ENCODE measurements around the gene IL18. TPM values are rescaled to one million over a fixed set of nuclear protein-coding genes. Genes with fewer than 3 reads are reported as not detected.
"Not testable (repeated sequence)": the region's sequence is repeated elsewhere in the genome, so short reads cannot be mapped to it uniquely, and the experiment has no call there.

The IL18 gene
- total and polyA plus RNA-seq, 4 donors = 3.0 to 5.2 (median 3.5) TPM

DNA sequence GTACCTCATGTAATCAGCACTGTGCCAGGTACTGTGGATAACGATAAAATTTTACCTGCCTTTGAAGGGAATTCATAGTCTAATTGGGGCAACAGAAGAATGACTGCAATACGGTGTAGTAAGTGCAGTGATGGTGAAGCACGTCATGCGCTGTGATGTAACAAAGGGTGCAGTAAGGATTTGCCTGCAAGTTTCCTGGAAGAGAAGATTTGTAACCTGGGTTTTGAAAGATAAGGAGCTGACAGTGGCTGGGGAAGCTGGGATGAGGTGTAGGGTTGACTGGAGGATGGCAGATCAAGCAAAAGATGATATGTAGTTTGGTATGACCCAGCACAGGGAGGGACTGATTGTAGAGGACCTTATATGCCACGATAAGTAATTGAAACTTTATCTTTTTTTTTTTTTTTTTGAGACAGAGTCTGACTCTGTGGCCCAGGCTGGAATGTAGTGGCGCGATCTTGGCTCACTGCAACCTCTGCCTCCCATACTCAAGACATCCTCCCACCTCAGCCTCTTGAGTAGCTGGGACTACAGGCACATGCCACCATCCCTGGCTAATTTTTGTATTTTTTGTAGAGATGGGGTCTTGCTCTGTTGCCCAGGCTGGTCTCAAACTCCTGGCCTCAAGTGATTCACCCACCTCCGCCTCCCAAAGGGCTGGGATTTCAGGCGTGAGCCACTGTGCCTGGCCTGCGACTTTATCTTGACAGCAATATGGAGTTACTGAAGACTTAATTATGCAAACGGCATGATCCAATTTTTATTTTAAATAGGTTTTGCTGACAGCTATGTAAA, 66.0 kb downstream of the IL18 start:
- Histone ChIP-seq H3K4me1 (ENCODE audit: control insufficient read depth in 4 of 4, insufficient read depth in 4 of 4, low read length in 3 of 4) (peaks cover 0 to 6% (median 4%) of the 10 kb centered on the region in 4 donors), H3K27me3 (ENCODE audit: control insufficient read depth in 4 of 4, insufficient read depth in 4 of 4, low read length in 3 of 4) (no peaks in the 10 kb centered on the region), H3K27ac (ENCODE audit: low read depth in 1 of 2, low read length in 2 of 2) (no peak overlapping the region), H3K9ac (ENCODE audit: low read depth in 1 of 2, low read length in 2 of 2) (no peak overlapping the region), H3K9me3 (ENCODE audit: control insufficient read depth in 4 of 4, low read length in 3 of 4) (no peaks in the 10 kb centered on the region), H3K36me3 (ENCODE audit: control insufficient read depth in 4 of 4, insufficient read depth in 3 of 4, low read depth in 1 of 4, low read length in 3 of 4) (peaks cover 4 to 27% (median 15%) of the 10 kb centered on the region in 4 donors), H3K4me3 (ENCODE audit: low read depth in 1 of 3, low read length in 3 of 3) (no peak overlapping the region)
- TF ChIP-seq EGR1 (IDR thresholded peaks at IDR 0.05; ENCODE audit: low read depth in 2 of 2) (no peak), NR2F2 (IDR thresholded peaks at IDR 0.05) (no peak)
- no peak for DNase-seq (ENCODE audit: low spot score)
- WGBS = 94% methylated on average over 11 of the region's 11 CpGs

DNA sequence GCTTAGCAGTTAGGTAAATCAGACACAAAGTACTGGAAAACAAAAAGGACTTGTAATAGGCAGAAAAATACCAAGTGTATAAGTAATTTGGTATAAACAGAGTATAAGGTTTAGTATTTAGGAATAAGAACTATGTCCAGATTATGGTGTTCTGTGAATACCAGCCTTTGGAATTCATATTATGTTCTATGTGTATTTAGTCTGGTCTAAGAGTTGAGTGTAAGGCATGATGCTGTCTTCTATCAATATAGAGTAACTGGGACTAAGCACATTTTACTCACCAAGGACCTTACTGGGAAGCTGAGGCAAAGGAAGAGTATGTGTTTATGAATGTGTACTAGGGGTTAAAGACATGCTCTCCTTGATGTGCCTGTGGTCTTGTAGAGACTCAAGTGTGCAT, 67.7 kb downstream of the IL18 start:
- Histone ChIP-seq H3K9me3 (ENCODE audit: control insufficient read depth in 4 of 4, low read length in 3 of 4) (no peaks in the 10 kb centered on the region), H3K9ac (ENCODE audit: low read depth in 1 of 2, low read length in 2 of 2) (no peak overlapping the region), H3K27ac (ENCODE audit: low read depth in 1 of 2, low read length in 2 of 2) (no peak overlapping the region), H3K4me1 (ENCODE audit: control insufficient read depth in 4 of 4, insufficient read depth in 4 of 4, low read length in 3 of 4) (peaks cover 0 to 6% (median 4%) of the 10 kb centered on the region in 4 donors), H3K27me3 (ENCODE audit: control insufficient read depth in 4 of 4, insufficient read depth in 4 of 4, low read length in 3 of 4) (no peaks in the 10 kb centered on the region), H3K36me3 (ENCODE audit: control insufficient read depth in 4 of 4, insufficient read depth in 3 of 4, low read depth in 1 of 4, low read length in 3 of 4) (peaks cover 6 to 40% (median 27%) of the 10 kb centered on the region in 4 donors), H3K4me3 (ENCODE audit: low read depth in 1 of 3, low read length in 3 of 3) (no peak overlapping the region)
- no peak for DNase-seq (ENCODE audit: low spot score)
- TF ChIP-seq, protein P1, sequence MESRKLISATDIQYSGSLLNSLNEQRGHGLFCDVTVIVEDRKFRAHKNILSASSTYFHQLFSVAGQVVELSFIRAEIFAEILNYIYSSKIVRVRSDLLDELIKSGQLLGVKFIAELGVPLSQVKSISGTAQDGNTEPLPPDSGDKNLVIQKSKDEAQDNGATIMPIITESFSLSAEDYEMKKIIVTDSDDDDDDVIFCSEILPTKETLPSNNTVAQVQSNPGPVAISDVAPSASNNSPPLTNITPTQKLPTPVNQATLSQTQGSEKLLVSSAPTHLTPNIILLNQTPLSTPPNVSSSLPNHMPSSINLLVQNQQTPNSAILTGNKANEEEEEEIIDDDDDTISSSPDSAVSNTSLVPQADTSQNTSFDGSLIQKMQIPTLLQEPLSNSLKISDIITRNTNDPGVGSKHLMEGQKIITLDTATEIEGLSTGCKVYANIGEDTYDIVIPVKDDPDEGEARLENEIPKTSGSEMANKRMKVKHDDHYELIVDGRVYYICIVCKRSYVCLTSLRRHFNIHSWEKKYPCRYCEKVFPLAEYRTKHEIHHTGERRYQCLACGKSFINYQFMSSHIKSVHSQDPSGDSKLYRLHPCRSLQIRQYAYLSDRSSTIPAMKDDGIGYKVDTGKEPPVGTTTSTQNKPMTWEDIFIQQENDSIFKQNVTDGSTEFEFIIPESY (IDR thresholded peaks at IDR 0.05) = no peak
- TF ChIP-seq YY1 (IDR thresholded peaks at IDR 0.05) (no peak), TAF1 (conservative IDR thresholded peaks at IDR 0.05) (no peak), NR2F2 (IDR thresholded peaks at IDR 0.05) (no peak), RAD21 (IDR thresholded peaks at IDR 0.05) (no peak), EGR1 (IDR thresholded peaks at IDR 0.05; ENCODE audit: low read depth in 2 of 2) (no peak), RXRA (IDR thresholded peaks at IDR 0.05) (no peak), MAX (IDR thresholded peaks at IDR 0.05) (no peak), FOXA1 (IDR thresholded peaks at IDR 0.05) (no peak), FOXA2 (IDR thresholded peaks at IDR 0.05) (no peak), SP1 (IDR thresholded peaks at IDR 0.05) (no peak), GABPA (IDR thresholded peaks at IDR 0.05 in 1 of 2, conservative IDR thresholded peaks at IDR 0.05 in 1 of 2) (no peak), JUND (IDR thresholded peaks at IDR 0.05) (no peak)
- TF ChIP-seq, protein P2, sequence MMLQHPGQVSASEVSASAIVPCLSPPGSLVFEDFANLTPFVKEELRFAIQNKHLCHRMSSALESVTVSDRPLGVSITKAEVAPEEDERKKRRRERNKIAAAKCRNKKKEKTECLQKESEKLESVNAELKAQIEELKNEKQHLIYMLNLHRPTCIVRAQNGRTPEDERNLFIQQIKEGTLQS (IDR thresholded peaks at IDR 0.05) = no peak

- not testable (repeated sequence) for H3K27me3 ChIP-seq (ENCODE audit: control insufficient read depth in 4 of 4, insufficient read depth in 4 of 4, low read length in 3 of 4); H3K4me1 ChIP-seq (ENCODE audit: control insufficient read depth in 4 of 4, insufficient read depth in 4 of 4, low read length in 3 of 4); H3K9me3 ChIP-seq (ENCODE audit: control insufficient read depth in 4 of 4, low read length in 3 of 4); H3K4me3 ChIP-seq (ENCODE audit: low read depth in 1 of 3, low read length in 3 of 3); DNase-seq (ENCODE audit: low spot score); H3K27ac ChIP-seq (ENCODE audit: low read depth in 1 of 2, low read length in 2 of 2); H3K9ac ChIP-seq (ENCODE audit: low read depth in 1 of 2, low read length in 2 of 2)
- H3K36me3 ChIP-seq (ENCODE audit: control insufficient read depth in 4 of 4, insufficient read depth in 3 of 4, low read depth in 1 of 4, low read length in 3 of 4) = peaks cover 8 to 48% (median 31%) of the 10 kb centered on the region in 4 donors
- WGBS = 96% methylated on average over 2 of the region's 2 CpGs
Observed at GRCh38 chr11:112095302-112095701, 68.6 kb downstream of the IL18 start.

Small RNA genes within 50 kb of the gene (small RNA-seq; reads per million reads assigned to genes)
- not detected for gene MRPS36P4

Other genes starting within 250 kb of the IL18 start
- 1 to 10 TPM; 4.2 to 5.1 TPM for gene C11orf52, start 245.2 kb downstream of the IL18 start, total RNA-seq
- 10 to 100 TPM in 1 of 2 donors, 1 to 10 TPM in 1; 9.6 to 10.9 TPM for gene C11orf52, start 245.2 kb downstream of the IL18 start, polyA plus RNA-seq
- 10 to 100 TPM in 1 of 2 donors, 1 to 10 TPM in 1; 7.3 to 12.5 TPM for gene DIXDC1, start 226.8 kb downstream of the IL18 start, total RNA-seq
- 1 to 10 TPM; 2.8 to 4.1 TPM for gene DIXDC1, start 226.8 kb downstream of the IL18 start, polyA plus RNA-seq
- 10 to 100 TPM; 15.6 to 16.3 TPM for gene DLAT, start 138.7 kb downstream of the IL18 start, total RNA-seq
- 10 to 100 TPM in 1 of 2 donors, 1 to 10 TPM in 1; 8.8 to 10.8 TPM for gene DLAT, start 138.7 kb downstream of the IL18 start, polyA plus RNA-seq
- gene PIH1D2, start 90.1 kb downstream of the IL18 start, total RNA-seq = under 1 TPM; 0.25 to 0.42 TPM
- under 1 TPM; 0.43 to 0.52 TPM for gene PIH1D2, start 90.1 kb downstream of the IL18 start, polyA plus RNA-seq
- gene NKAPD1, start 89.8 kb downstream of the IL18 start, total RNA-seq = 10 to 100 TPM in 1 of 2 donors, 1 to 10 TPM in 1; 7.3 to 11.2 TPM
- gene NKAPD1, start 89.8 kb downstream of the IL18 start, polyA plus RNA-seq = 1 to 10 TPM; 5.3 to 7.6 TPM
- 10 to 100 TPM; 23.4 to 80.0 TPM for gene TIMM8B, start 77.3 kb downstream of the IL18 start, total RNA-seq
- 100 to 1,000 TPM in 1 of 2 donors, 10 to 100 TPM in 1; 77.5 to 108 TPM for gene TIMM8B, start 77.3 kb downstream of the IL18 start, polyA plus RNA-seq
- 100 to 1,000 TPM; 154 to 164 TPM for gene SDHD, start 77.2 kb downstream of the IL18 start, total RNA-seq
- gene SDHD, start 77.2 kb downstream of the IL18 start, polyA plus RNA-seq = 100 to 1,000 TPM; 190 to 277 TPM
- gene TEX12, start 3.3 kb upstream of the IL18 start, total RNA-seq = under 1 TPM in 1 of 2 donors, not detected in 1; 0.42 TPM
- gene TEX12, start 3.3 kb upstream of the IL18 start, polyA plus RNA-seq = under 1 TPM; 0.07 to 0.29 TPM
- gene BCO2, start 11.4 kb upstream of the IL18 start, total RNA-seq = 100 to 1,000 TPM in 1 of 2 donors, under 1 TPM in 1; 0.70 to 190 TPM
- 100 to 1,000 TPM in 1 of 2 donors, 10 to 100 TPM in 1; 24.4 to 133 TPM for gene BCO2, start 11.4 kb upstream of the IL18 start, polyA plus RNA-seq
- 10 to 100 TPM; 11.3 to 59.5 TPM for gene PTS, start 62.3 kb upstream of the IL18 start, total RNA-seq
- 100 to 1,000 TPM in 1 of 2 donors, 10 to 100 TPM in 1; 39.6 to 106 TPM for gene PTS, start 62.3 kb upstream of the IL18 start, polyA plus RNA-seq
- gene PLET1, start 96.8 kb upstream of the IL18 start, total RNA-seq = not detected
- gene PLET1, start 96.8 kb upstream of the IL18 start, polyA plus RNA-seq = not detected

Data from liver (tissue), 10 donors.